Measurements from ENCODE around the gene OTUD6A. TPM values are rescaled to one million over a fixed set of nuclear protein-coding genes. Genes with fewer than 3 reads are reported as not detected.

The OTUD6A gene
- total RNA-seq, 1 donor from 2014 or later = not detected

- no peaks in the 10 kb centered on the region for H3K4me1 Mint-ChIP-seq
- peaks cover 6% of the 10 kb centered on the region for H3K9me3 Mint-ChIP-seq
These were observed 17.6 kb upstream of the OTUD6A start for GRCh38 chrX:70044541-70045245.

GRCh38 chrX:70046978-70047377, 15.3 kb upstream of the OTUD6A start:
- Histone ChIP-seq H2AFZ (replicated peaks) (no peak overlapping the region), H3K27ac (no peak overlapping the region), H3K27me3 (no peaks in the 10 kb centered on the region), H3K4me1 (no peaks in the 10 kb centered on the region), H3K4me3 (no peak overlapping the region), H3K9ac (no peak overlapping the region), H3F3A (ENCODE audit: low read depth) (no peaks in the 10 kb centered on the region), H3K36me3 (no peaks in the 10 kb centered on the region), H3K79me2 (ENCODE audit: low read depth) (no peaks in the 10 kb centered on the region), H3K9me3 (ENCODE audit: low read depth) (no peaks in the 10 kb centered on the region), H3K4me2 (no peak overlapping the region), H4K20me1 (ENCODE audit: low read depth) (no peaks in the 10 kb centered on the region)
- Mint-ChIP-seq H3K36me3 (no peaks in the 10 kb centered on the region), H3K4me3 (no peak overlapping the region), H3K27me3 (ENCODE audit: insufficient read depth, low read depth) (peaks cover 2% of the 10 kb centered on the region), H3K9me3 (peaks cover 6% of the 10 kb centered on the region), H3K4me1 (no peaks in the 10 kb centered on the region), H3K27ac (no peak overlapping the region)
- no peak for DNase-seq (ENCODE audit: low spot score)
- TF ChIP-seq CTCF (IDR thresholded peaks at IDR 0.05) (no peak), EZH2phosphoT487 (IDR thresholded peaks at IDR 0.05) (no peak), EZH2 (IDR thresholded peaks at IDR 0.05) (no peak)

More at GRCh38 chrX:70044541-70045245, 17.6 kb upstream of the OTUD6A start:
- H3K4me3 ChIP-seq = no peak overlapping the region
- H3K27ac Mint-ChIP-seq = no peak overlapping the region
- H3K4me1 ChIP-seq = no peaks in the 10 kb centered on the region
- TF ChIP-seq EZH2 (IDR thresholded peaks at IDR 0.05) (no peak), CTCF (IDR thresholded peaks at IDR 0.05) (no peak), EZH2phosphoT487 (IDR thresholded peaks at IDR 0.05) (no peak)
- no peaks in the 10 kb centered on the region for H3K9me3 ChIP-seq (ENCODE audit: low read depth)
- H3K36me3 Mint-ChIP-seq = no peaks in the 10 kb centered on the region
- H2AFZ ChIP-seq (replicated peaks) = no peak overlapping the region
- H3K4me3 Mint-ChIP-seq = no peak overlapping the region
- H3K4me2 ChIP-seq = no peak overlapping the region
- no peaks in the 10 kb centered on the region for H3K27me3 Mint-ChIP-seq (ENCODE audit: insufficient read depth, low read depth)
- no peaks in the 10 kb centered on the region for H3K27me3 ChIP-seq
- no peaks in the 10 kb centered on the region for H3F3A ChIP-seq (ENCODE audit: low read depth)
- H3K27ac ChIP-seq = no peak overlapping the region
- H3K9ac ChIP-seq = no peak overlapping the region
- H3K36me3 ChIP-seq = no peaks in the 10 kb centered on the region
- H3K79me2 ChIP-seq (ENCODE audit: low read depth) = no peaks in the 10 kb centered on the region
- no peaks in the 10 kb centered on the region for H4K20me1 ChIP-seq (ENCODE audit: low read depth)
- no peak for DNase-seq (ENCODE audit: low spot score)

DNA sequence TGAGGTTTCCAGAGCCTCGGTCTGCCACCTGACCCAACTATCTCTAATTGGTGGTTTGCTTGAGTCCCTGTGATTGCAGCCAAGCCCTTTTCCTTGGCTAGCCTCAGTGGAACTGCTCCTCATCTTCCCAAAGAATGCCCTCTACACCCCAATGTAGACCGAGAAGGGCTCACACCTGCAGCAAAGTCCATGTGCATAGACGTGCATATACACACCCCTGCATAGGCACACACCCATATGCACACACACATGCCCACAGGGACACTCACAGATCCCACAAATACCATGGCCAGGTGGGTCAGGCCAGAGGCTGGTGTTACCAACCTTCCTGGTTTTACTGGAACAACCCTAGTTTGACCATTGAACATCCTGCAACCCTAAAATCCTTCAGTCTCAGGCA, 12.9 kb upstream of the OTUD6A start:
- no peaks in the 10 kb centered on the region for H3K4me1 Mint-ChIP-seq
- H3K36me3 Mint-ChIP-seq = no peaks in the 10 kb centered on the region
- peaks cover 2% of the 10 kb centered on the region for H3K27me3 Mint-ChIP-seq (ENCODE audit: insufficient read depth, low read depth)
- no peaks in the 10 kb centered on the region for H3K79me2 ChIP-seq (ENCODE audit: low read depth)
- H3K36me3 ChIP-seq = no peaks in the 10 kb centered on the region
- DNase-seq (ENCODE audit: low spot score) = no peak
- no peaks in the 10 kb centered on the region for H3K4me1 ChIP-seq
- TF ChIP-seq CTCF (IDR thresholded peaks at IDR 0.05) = no peak
- no peak for TF ChIP-seq EZH2 (IDR thresholded peaks at IDR 0.05)
- no peak for TF ChIP-seq EZH2phosphoT487 (IDR thresholded peaks at IDR 0.05)
- H2AFZ ChIP-seq (replicated peaks) = no peak overlapping the region
- peaks cover 6% of the 10 kb centered on the region for H3K9me3 Mint-ChIP-seq
- no peak overlapping the region for H3K4me3 ChIP-seq
- no peaks in the 10 kb centered on the region for H3K9me3 ChIP-seq (ENCODE audit: low read depth)
- no peak overlapping the region for H3K27ac Mint-ChIP-seq
- no peak overlapping the region for H3K27ac ChIP-seq
- H3K27me3 ChIP-seq = no peaks in the 10 kb centered on the region
- no peak overlapping the region for H3K9ac ChIP-seq
- H3K4me3 Mint-ChIP-seq = no peak overlapping the region
- H3F3A ChIP-seq (ENCODE audit: low read depth) = no peaks in the 10 kb centered on the region
- no peak overlapping the region for H3K4me2 ChIP-seq
- H4K20me1 ChIP-seq (ENCODE audit: low read depth) = no peaks in the 10 kb centered on the region
